Measurements from ENCODE around the gene PWP1. TPM values are rescaled to one million over a fixed set of nuclear protein-coding genes. Genes with fewer than 3 reads are reported as not detected.

The PWP1 gene
- total and polyA plus RNA-seq, 9 of the 15 experiments (the other 6 are each of a cell fraction or from before 2014, with no cell fraction given), result 61.6 to 401 (median 111) TPM

DNA sequence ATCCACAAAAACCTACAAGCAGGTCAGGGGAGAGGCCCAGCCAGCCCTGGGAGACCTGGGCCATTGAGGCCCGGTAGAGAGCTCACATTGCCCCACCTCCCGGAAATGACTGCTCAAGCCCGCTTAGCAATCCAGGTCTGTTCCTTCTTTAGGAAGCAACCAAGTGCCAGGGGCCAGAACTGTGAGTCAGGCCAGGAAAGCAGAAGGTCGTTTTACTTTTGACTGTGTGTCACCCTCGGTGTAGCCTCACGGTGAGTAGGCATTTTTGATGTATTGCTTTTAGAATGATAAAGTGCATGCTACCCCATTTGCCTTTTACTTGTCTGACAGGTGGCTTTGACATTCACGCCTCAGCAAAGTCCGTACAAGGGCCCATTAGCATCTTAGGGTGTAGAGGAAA lies 25.4 kb upstream of the PWP1 start:
- no TSS peak for BruUV-seq (replicated peaks)
- Histone ChIP-seq H3K27ac (ENCODE audit: extremely low read depth, low read depth, low read length) (no peak overlapping the region), H3K9me1 (ENCODE audit: control insufficient read depth, insufficient read depth, low read length) (no peaks in the 10 kb centered on the region), H3K9me3 (replicated peaks; ENCODE audit: control insufficient read depth, insufficient read depth, low read depth, low read length) (no peaks in the 10 kb centered on the region), H4K20me1 (replicated peaks; ENCODE audit: control insufficient read depth, insufficient read depth, low read length) (0 out of 2 replicates have a peak, but pooled peaks cover 7% of the 10 kb centered on the region), H3K36me3 (ENCODE audit: control insufficient read depth, insufficient read depth, low read length) (no peaks in the 10 kb centered on the region), H3K27me3 (ENCODE audit: control insufficient read depth in 2 of 2, insufficient read depth in 2 of 2, low read length in 2 of 2) (peaks cover 27 to 56% of the 10 kb centered on the region in 2 experiments), H3K79me2 (ENCODE audit: control insufficient read depth, insufficient read depth, low read length) (no peaks in the 10 kb centered on the region), H3K4me1 (replicated peaks in 1 of 2; ENCODE audit: control insufficient read depth in 2 of 2, insufficient read depth in 2 of 2, low read length in 2 of 2) (peaks cover 0 to 3% of the 10 kb centered on the region in 2 experiments; a peak in 3 of 5 replicates), H2AFZ (ENCODE audit: low read depth, low read length) (peak overlapping the region; percentile 42; the same call in 1 of the 2 replicates), H3K4me2 (ENCODE audit: insufficient read depth, low read length) (no peak overlapping the region), H3K4me3 (no peak overlapping the region), H3K9ac (ENCODE audit: insufficient read depth in 1 of 2, low read depth in 2 of 2, low read length in 2 of 2) (0 out of 4 replicates have a peak overlapping the region, but pooled peaks of 1 of the 2 experiments have one; percentile 5)
- ATAC-seq (peak; percentile 72), DNase-seq (ENCODE audit: extremely low read depth in 1 of 4, low spot score in 3 of 4) (peak in 2 of 4 experiments; percentile 24 to 28), FAIRE-seq (no peak)
- CTCF ChIA-PET (ENCODE audit: low intra/inter-chr PET ratio), result no interaction called here
- intact Hi-C loops (cut with micrococcal nuclease) (no loop called here), in situ Hi-C loops (cut with MboI) (no loop called here)
- WGBS (ENCODE audit: insufficient coverage, low coverage, missing lambda C conversion rate), result 0% methylated on average over 8 of the region's 8 CpGs
- POLR2A ChIA-PET, result no interaction called here
- TF ChIP-seq ZNF121 (CRISPR knock-in tag; conservative IDR thresholded peaks at IDR 0.05) (no peak), DMBX1 (CRISPR knock-in tag; IDR thresholded peaks at IDR 0.05; ENCODE audit: borderline replicate concordance) (no peak), BRF1 (IDR thresholded peaks at IDR 0.05; ENCODE audit: borderline replicate concordance, extremely low read depth, insufficient read length) (no peak), ZBTB12 (CRISPR knock-in tag; IDR thresholded peaks at IDR 0.05) (no peak), NFATC3 (IDR thresholded peaks at IDR 0.05) (no peak), FOSL1 (tag; conservative IDR thresholded peaks at IDR 0.05) (peak; percentile 70), CTCF (IDR thresholded peaks at IDR 0.05 in 2 of 3, conservative IDR thresholded peaks at IDR 0.05 in 1 of 3; ENCODE audit: insufficient read depth in 2 of 3, low read depth in 1 of 3, low read length in 3 of 3) (no peak), SIN3B (IDR thresholded peaks at IDR 0.05; ENCODE audit: low read depth) (no peak), TAF9B (IDR thresholded peaks at IDR 0.05; ENCODE audit: partially characterized antibody) (no peak), SREBF2 (CRISPR knock-in tag; IDR thresholded peaks at IDR 0.05) (no peak), ZNF41 (CRISPR knock-in tag; conservative IDR thresholded peaks at IDR 0.05) (no peak)
- TF ChIP-seq, protein P1, sequence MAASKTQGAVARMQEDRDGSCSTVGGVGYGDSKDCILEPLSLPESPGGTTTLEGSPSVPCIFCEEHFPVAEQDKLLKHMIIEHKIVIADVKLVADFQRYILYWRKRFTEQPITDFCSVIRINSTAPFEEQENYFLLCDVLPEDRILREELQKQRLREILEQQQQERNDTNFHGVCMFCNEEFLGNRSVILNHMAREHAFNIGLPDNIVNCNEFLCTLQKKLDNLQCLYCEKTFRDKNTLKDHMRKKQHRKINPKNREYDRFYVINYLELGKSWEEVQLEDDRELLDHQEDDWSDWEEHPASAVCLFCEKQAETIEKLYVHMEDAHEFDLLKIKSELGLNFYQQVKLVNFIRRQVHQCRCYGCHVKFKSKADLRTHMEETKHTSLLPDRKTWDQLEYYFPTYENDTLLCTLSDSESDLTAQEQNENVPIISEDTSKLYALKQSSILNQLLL (CRISPR knock-in tag; IDR thresholded peaks at IDR 0.05; ENCODE audit: borderline replicate concordance), result no peak
